ENCODE data around the gene UST.

DNA sequence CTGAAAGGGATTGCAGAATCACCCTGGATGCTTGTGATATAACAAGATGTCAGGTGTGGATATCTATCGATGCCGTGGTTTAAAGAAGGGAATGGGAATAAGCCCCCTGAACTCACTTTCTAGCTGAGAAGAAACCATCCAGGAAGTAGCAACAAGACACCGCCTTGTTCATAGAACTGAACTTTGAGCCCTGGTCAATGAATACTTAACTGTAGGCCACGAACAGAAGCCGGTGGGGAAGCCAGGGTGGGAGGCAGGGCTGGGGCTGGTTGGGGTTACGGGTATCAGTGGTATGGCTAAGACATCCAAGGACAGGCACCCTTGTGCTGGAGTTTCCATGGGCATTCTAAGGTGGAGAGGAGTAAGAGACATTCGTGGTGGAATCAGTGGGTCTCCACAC lies 61.0 kb downstream of the UST start:
- TF ChIP-seq, protein P1, sequence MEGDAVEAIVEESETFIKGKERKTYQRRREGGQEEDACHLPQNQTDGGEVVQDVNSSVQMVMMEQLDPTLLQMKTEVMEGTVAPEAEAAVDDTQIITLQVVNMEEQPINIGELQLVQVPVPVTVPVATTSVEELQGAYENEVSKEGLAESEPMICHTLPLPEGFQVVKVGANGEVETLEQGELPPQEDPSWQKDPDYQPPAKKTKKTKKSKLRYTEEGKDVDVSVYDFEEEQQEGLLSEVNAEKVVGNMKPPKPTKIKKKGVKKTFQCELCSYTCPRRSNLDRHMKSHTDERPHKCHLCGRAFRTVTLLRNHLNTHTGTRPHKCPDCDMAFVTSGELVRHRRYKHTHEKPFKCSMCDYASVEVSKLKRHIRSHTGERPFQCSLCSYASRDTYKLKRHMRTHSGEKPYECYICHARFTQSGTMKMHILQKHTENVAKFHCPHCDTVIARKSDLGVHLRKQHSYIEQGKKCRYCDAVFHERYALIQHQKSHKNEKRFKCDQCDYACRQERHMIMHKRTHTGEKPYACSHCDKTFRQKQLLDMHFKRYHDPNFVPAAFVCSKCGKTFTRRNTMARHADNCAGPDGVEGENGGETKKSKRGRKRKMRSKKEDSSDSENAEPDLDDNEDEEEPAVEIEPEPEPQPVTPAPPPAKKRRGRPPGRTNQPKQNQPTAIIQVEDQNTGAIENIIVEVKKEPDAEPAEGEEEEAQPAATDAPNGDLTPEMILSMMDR (IDR thresholded peaks at IDR 0.05) = no peak
- no peak for TF ChIP-seq EZH2 (IDR thresholded peaks at IDR 0.05; ENCODE audit: borderline replicate concordance, insufficient read depth, low read depth, low read length, poor library complexity, severe bottlenecking)
